Activated CD4-positive, alpha-beta T cell treated with anti-CD3 and anti-CD28 coated beads for 48 hours (primary cell): ENCODE results near the gene GPR179.

Source experiments
- DNase-seq: peaks from one replicate; pipeline ENCODE4 v3.0.0-alpha.2; 2020

Gene GPR179

GRCh38 chr17:38342886-38343607 lies 709 bp downstream of the GPR179 start:
- no peak for DNase-seq

GRCh38 chr17:38341035-38341721 lies 2.6 kb downstream of the GPR179 start:
- no peak for DNase-seq

GRCh38 chr17:38339891-38340290 lies 3.9 kb downstream of the GPR179 start:
- no peak for DNase-seq

GRCh38 chr17:38338535-38338934 lies 5.2 kb downstream of the GPR179 start:
- no peak for DNase-seq

- DNase-seq = no peak
Observed at GRCh38 chr17:38338053-38338452, 5.7 kb downstream of the GPR179 start.

GRCh38 chr17:38336838-38337237 lies 6.9 kb downstream of the GPR179 start:
- no peak for DNase-seq

- no peak for DNase-seq
Observed at GRCh38 chr17:38334480-38335364, 9.0 kb downstream of the GPR179 start.

GRCh38 chr17:38333635-38334295 lies 10.0 kb downstream of the GPR179 start:
- peak; percentile 76 for DNase-seq

GRCh38 chr17:38332735-38333134 lies 11.0 kb downstream of the GPR179 start:
- DNase-seq = no peak

- no peak for DNase-seq
Observed at GRCh38 chr17:38330941-38331411, 12.8 kb downstream of the GPR179 start.

- no peak for DNase-seq
Observed at GRCh38 chr17:38329808-38330730, 13.7 kb downstream of the GPR179 start.

- DNase-seq = no peak
Observed at GRCh38 chr17:38329284-38329683, 14.5 kb downstream of the GPR179 start.

- no peak for DNase-seq
Observed at GRCh38 chr17:38328620-38329019, 15.1 kb downstream of the GPR179 start.

GRCh38 chr17:38327936-38328335 lies 15.8 kb downstream of the GPR179 start:
- no peak for DNase-seq

GRCh38 chr17:38326996-38327792 lies 16.6 kb downstream of the GPR179 start:
- no peak for DNase-seq

- no peak for DNase-seq
Observed at GRCh38 chr17:38325221-38325851, 18.4 kb downstream of the GPR179 start.

GRCh38 chr17:38324772-38325171 lies 19.0 kb downstream of the GPR179 start:
- DNase-seq = no peak

- DNase-seq = no peak
Observed at GRCh38 chr17:38324141-38324697, 19.5 kb downstream of the GPR179 start.

- DNase-seq = no peak
Observed at GRCh38 chr17:38322897-38323296, 20.9 kb downstream of the GPR179 start.
